Epithelial cell of prostate (primary cell): ENCODE results near the gene LYSET.
"Not testable (repeated sequence)": the region's sequence is repeated elsewhere in the genome, so short reads cannot be mapped to it uniquely, and the experiment has no call there.

Source experiments
- DNase-seq: peaks from one replicate; pipeline ENCODE4 v3.0.0-alpha.2; 2011; ENCODE audit warnings: low read depth, low spot score
- H3K27ac ChIP-seq: fragments of 450-650 bp; 2 replicates; pipeline ENCODE4 v1.5.1; 2017; ENCODE audit warnings: mild to moderate bottlenecking

Gene LYSET

GRCh38 chr14:93184391-93185348 lies at the start of gene LYSET, which contains the start of gene MOAP1:
Gene LYSET (plus strand): TSS chr14:93185317. CDS start chr14:93185406, 89 bp downstream.
Gene MOAP1 (minus strand): TSS chr14:93184897. CDS start chr14:93184242, 655 bp downstream.
- peak; percentile 44 for DNase-seq
- H3K27ac ChIP-seq = peak within 1 kb of the TSS; percentile 95

- no peak overlapping the region for H3K27ac ChIP-seq
- no peak for DNase-seq
These were observed 49.7 kb upstream of the LYSET start for GRCh38 chr14:93135399-93135798.

GRCh38 chr14:93136009-93136408 lies 49.1 kb upstream of the LYSET start:
- no peak overlapping the region for H3K27ac ChIP-seq
- DNase-seq = no peak

- not testable (repeated sequence) for H3K27ac ChIP-seq, DNase-seq
These were observed 48.6 kb upstream of the LYSET start for GRCh38 chr14:93136508-93136907.

- H3K27ac ChIP-seq = no peak overlapping the region
- DNase-seq = no peak
These were observed 47.3 kb upstream of the LYSET start for GRCh38 chr14:93137864-93138263.

GRCh38 chr14:93142854-93143652 lies 42.1 kb upstream of the LYSET start:
- no peak overlapping the region for H3K27ac ChIP-seq

GRCh38 chr14:93146119-93146518 lies 39.0 kb upstream of the LYSET start:
- DNase-seq = no peak
- H3K27ac ChIP-seq = no peak overlapping the region

More at GRCh38 chr14:93142854-93143652, 42.1 kb upstream of the LYSET start:
- DNase-seq = no peak

GRCh38 chr14:93148979-93149378 lies 36.1 kb upstream of the LYSET start:
- no peak overlapping the region for H3K27ac ChIP-seq
- DNase-seq = no peak

GRCh38 chr14:93150227-93151208 lies 34.6 kb upstream of the LYSET start:
- DNase-seq = peak; percentile 88
- peak overlapping the region; percentile 94 for H3K27ac ChIP-seq

GRCh38 chr14:93153121-93153520 lies 32.0 kb upstream of the LYSET start:
- peak overlapping the region; percentile 94 for H3K27ac ChIP-seq
- no peak for DNase-seq

GRCh38 chr14:93155667-93156066 lies 29.4 kb upstream of the LYSET start:
- no peak for DNase-seq
- no peak overlapping the region for H3K27ac ChIP-seq

GRCh38 chr14:93156693-93157369 lies 28.3 kb upstream of the LYSET start:
- H3K27ac ChIP-seq = no peak overlapping the region
- DNase-seq = no peak

GRCh38 chr14:93158349-93158748 lies 26.8 kb upstream of the LYSET start:
- not testable (repeated sequence) for H3K27ac ChIP-seq, DNase-seq

- H3K27ac ChIP-seq, DNase-seq: not testable (repeated sequence)
These were observed 25.3 kb upstream of the LYSET start for GRCh38 chr14:93159625-93160352.

- H3K27ac ChIP-seq = no peak overlapping the region
- DNase-seq = no peak
These were observed 24.7 kb upstream of the LYSET start for GRCh38 chr14:93160353-93160801.

GRCh38 chr14:93161411-93161940 lies 23.6 kb upstream of the LYSET start:
- DNase-seq = no peak
- no peak overlapping the region for H3K27ac ChIP-seq

GRCh38 chr14:93163564-93163963 lies 21.6 kb upstream of the LYSET start:
- DNase-seq = no peak
- H3K27ac ChIP-seq = no peak overlapping the region
